GM13977 (cell line): Measurements from ENCODE around the gene RPS6KA4.

Source experiments
- DNase-seq: peaks from one replicate; pipeline ENCODE4 v3.0.0; 2012; ENCODE audit warnings: low spot score
- in situ Hi-C: fragments of 300-500 bp; cut with MboI; formaldehyde crosslinking; loops from one replicate; pipeline ENCODE4 v1.12.0; 2022; ENCODE audit warnings: low sequenced_read_pairs, low pct_unique_long_range_greater_than_20kb, mixed read lengths, inconsistent platforms; ENCODE audit not compliant: unreplicated experiment
- TF ChIP-seq, protein P1 (sequence below): IDR thresholded peaks from 2 replicates; pipeline ENCODE4 v1.5.1; 2012; ENCODE audit warnings: mild to moderate bottlenecking, control low read depth; ENCODE audit not compliant: insufficient read depth; ENCODE audit errors: extremely low read depth, missing control alignments

Gene RPS6KA4

DNA sequence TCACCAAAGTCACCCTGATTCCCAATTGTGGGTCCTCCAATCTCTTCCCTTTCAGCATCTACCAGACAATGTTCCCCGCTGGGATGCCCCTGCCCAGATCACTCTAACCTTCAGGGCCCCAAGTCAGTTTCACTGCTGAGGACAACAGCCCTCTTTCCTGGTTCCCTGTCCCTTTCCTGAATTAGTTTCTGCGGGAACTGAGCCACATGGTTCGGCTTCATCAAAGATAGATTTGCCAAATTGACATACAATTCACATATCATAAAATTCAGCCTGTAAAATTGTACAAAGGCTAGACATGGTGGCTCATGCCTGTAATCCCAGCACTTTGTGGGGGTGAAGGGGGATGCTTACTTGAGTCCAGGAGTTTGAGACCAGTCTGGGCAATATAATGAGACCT is 31.0 kb upstream of the RPS6KA4 start:
- TF ChIP-seq, protein P1, sequence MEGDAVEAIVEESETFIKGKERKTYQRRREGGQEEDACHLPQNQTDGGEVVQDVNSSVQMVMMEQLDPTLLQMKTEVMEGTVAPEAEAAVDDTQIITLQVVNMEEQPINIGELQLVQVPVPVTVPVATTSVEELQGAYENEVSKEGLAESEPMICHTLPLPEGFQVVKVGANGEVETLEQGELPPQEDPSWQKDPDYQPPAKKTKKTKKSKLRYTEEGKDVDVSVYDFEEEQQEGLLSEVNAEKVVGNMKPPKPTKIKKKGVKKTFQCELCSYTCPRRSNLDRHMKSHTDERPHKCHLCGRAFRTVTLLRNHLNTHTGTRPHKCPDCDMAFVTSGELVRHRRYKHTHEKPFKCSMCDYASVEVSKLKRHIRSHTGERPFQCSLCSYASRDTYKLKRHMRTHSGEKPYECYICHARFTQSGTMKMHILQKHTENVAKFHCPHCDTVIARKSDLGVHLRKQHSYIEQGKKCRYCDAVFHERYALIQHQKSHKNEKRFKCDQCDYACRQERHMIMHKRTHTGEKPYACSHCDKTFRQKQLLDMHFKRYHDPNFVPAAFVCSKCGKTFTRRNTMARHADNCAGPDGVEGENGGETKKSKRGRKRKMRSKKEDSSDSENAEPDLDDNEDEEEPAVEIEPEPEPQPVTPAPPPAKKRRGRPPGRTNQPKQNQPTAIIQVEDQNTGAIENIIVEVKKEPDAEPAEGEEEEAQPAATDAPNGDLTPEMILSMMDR, result no peak
- DNase-seq, result no peak
- in situ Hi-C loops, result no loop called here

DNA sequence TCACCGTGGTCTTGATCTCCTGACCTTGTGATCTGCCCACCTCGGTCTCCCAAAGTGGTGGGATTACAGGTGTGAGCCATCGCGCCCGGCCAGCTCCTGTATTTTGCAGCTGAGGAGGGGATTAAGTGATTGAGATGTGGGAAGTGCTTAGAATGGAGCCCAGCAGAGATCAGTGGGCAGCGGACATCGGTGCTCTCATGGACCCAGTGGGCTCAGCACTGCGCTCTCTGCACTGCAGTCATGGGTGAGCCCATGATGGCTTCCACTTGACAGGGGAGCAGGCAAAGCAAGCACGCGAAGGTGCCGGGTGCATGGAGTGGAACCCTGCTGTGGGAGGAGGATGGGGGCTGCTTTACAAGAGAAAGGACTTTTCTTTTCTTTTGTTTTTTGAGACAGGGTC is 28.1 kb upstream of the RPS6KA4 start:
- TF ChIP-seq, protein P1, result no peak
- in situ Hi-C loops, result no loop called here
- no peak for DNase-seq

DNA sequence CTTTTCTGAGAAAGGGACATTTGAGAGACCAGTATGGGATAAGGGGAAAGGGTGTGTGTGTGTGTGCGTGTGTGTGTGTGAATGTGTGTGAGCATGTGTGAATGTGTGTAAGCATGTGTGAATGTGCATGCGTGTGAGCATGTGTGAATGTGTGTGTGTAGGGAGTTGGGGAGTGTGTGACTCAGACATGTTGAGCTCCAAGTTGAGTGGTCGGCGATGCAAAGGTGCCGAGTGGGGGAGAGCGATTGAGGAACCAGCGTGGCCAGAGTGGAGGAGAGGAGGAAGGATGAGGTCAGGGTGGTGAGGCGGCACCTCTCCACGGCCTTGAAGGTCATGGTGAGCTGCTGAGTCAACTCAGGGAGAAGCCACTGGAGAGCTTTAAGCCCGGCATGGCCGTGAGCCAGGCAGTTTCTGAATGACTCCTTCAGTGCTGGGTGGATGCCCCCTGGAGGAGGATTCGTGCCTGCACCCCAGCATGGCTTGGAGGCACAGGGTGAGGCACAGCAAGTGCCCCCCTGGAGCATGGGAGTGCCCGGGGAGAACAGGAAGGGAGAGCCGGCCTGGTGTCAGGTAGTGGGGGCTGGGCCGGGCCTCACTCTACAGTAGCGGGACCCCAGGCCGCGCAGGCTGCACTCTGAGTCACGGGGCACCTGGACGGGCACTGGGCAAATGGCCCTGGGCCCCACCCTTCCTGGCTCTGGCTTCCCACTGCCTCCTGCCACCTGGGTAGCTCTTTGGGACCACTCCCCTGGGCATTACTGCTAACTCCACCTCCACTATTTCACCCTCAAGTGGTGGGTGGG is 27.2 kb upstream of the RPS6KA4 start:
- in situ Hi-C loops, result no loop called here
- TF ChIP-seq, protein P1, result peak; percentile 70
- peak; percentile 78 for DNase-seq

DNA sequence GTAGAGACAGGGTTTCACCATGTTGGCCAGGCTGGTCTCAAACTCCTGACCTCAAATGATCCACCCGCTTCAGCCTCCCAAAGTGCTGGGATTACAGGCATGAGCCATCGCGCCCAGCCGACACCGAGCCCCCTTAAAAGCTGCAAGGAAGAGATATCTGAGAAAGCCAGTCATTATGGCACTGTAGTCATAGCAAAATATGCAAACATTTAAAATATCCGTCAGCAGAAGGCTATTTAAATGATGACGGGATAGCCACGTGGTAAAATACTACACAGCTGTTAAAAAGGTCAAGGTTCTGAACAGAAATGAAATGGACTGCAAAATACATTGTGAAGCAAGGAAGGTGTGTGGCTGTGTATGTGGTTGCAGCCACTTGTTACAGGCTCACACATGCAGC is 25.4 kb upstream of the RPS6KA4 start:
- TF ChIP-seq, protein P1, result no peak
- DNase-seq, result no peak
- in situ Hi-C loops, result no loop called here

DNA sequence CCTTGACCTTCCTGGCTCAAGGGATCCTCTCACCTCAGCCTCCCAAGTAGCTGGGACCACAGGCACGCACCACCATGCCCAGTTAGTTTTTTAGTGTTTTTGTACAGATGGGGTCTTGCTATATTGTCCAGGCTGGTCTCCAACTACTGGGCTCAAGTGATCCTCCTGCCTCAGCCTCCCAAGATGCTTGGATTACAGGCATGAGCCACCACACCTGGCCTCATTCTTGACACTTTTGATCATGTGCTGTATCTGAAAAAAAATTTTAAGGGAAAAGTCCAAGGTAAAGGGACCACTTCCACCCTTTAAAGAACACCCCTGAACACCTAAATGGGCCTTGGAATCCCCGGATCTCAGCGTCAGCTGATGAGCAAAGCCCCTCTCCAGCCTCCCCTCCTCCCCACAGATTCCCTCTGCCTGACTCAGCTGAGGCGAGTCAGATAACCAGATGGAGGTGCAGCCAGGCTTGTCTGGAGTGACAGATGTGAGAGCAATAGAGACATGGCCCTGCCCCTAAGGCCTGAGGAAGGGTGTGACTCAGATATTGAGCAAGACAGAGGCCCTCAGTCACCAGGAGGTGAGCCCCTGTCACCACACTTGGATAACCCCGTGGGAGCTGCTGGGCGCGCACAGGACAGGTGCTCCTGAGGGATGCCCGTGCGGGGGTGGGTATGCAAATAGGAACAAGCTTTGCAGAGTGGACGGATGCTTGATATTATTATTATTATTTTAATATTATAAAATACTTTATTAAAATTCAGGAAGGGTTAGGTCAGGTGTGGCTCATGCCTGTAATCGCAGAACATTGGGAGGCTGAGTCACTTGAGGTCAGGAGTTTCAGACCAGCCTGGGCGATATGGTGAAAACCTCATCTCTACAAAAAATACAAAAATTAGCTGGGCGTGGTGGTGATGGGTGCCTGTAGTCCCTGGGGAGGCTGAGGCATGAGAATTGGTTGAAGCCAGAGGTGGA is 23.9 kb upstream of the RPS6KA4 start:
- DNase-seq, result peak; percentile 93
- in situ Hi-C loops, result no loop called here
- TF ChIP-seq, protein P1, result no peak

DNA sequence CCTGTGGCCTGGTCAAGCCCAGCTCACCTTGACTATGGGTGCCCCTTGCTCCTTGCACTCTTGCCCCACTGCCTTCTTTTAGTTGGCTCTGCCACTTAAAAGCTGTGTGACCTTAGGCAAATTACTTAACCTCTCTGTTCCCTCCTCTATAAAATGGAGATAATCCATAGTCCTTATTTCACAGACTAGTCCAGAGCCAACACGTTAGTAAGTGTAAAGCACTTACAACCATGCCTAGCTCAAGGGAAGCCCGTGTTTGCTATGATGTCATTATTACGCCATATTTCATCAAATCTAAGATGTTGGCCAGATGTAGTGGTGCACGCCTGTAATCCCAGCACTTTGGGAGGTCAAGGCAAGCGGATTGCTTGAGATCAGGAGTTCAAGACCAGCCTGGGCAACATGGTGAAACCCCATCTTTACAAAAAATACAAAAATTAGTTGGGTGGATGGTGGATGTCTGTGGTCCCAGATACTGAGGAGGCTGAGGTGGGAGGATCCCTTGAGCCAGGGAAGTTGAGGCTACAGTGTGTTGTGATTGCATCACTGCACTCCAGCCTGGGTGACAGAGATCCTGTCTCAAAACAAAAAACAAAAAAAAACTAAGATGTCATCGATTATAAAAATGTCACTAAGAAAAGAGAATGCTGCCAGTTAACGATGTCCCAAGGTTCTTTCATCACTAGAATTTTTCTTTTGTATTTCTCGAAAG is 21.3 kb upstream of the RPS6KA4 start:
- no peak for DNase-seq
- in situ Hi-C loops, result no loop called here
- TF ChIP-seq, protein P1, result no peak
